Endodermal cell (in vitro differentiated cells): ENCODE measurements around the gene RIN3. TPM values are rescaled to one million over a fixed set of nuclear protein-coding genes. Genes with fewer than 3 reads are reported as not detected.

Experiments used
- DNase-seq: peaks from one replicate; pipeline ENCODE4 v3.0.0-alpha.2; 2017
- H3K27ac ChIP-seq: 2 replicates; pipeline ENCODE4 v1.5.1; 2013; ENCODE audit warnings: mild to moderate bottlenecking, low read depth, low read length, moderate library complexity
- H3K27me3 ChIP-seq: 2 replicates; pipeline ENCODE4 v1.6.1; 2013; ENCODE audit warnings: mild to moderate bottlenecking, low read length, moderate library complexity; ENCODE audit not compliant: insufficient read depth, control insufficient read depth, poor library complexity, severe bottlenecking
- H3K36me3 ChIP-seq: 2 replicates; pipeline ENCODE4 v1.7.0; 2013; ENCODE audit warnings: mild to moderate bottlenecking, low read length, moderate library complexity; ENCODE audit not compliant: control insufficient read depth, insufficient read depth
- H3K4me1 ChIP-seq: one replicate; pipeline ENCODE4 v1.7.0; 2013; ENCODE audit warnings: low read length; ENCODE audit not compliant: control insufficient read depth, insufficient read depth
- H3K4me3 ChIP-seq: 2 replicates; pipeline ENCODE4 v1.5.1; 2013; ENCODE audit warnings: mild to moderate bottlenecking, low read length, moderate library complexity
- H3K9ac ChIP-seq: 2 replicates; pipeline ENCODE4 v1.6.1; 2013; ENCODE audit warnings: mild to moderate bottlenecking, low read length, moderate library complexity; ENCODE audit not compliant: poor library complexity, severe bottlenecking; ENCODE audit errors: extremely low read depth
- H3K9me3 ChIP-seq: 2 replicates; pipeline ENCODE4 v1.6.1; 2013; ENCODE audit warnings: mild to moderate bottlenecking, low read length, moderate library complexity; ENCODE audit not compliant: control insufficient read depth
- H3K27ac Mint-ChIP-seq: 2 replicates; pipeline ENCODE4 v1.8.0; 2020; ENCODE audit warnings: mixed read lengths
- H3K27me3 Mint-ChIP-seq: 2 replicates; pipeline ENCODE4 v1.8.0; 2021; ENCODE audit warnings: mild to moderate bottlenecking, mixed read lengths; ENCODE audit not compliant: insufficient read depth
- H3K36me3 Mint-ChIP-seq: 2 replicates; pipeline ENCODE4 v1.8.0; 2020; ENCODE audit warnings: low read depth, mixed read lengths
- H3K4me1 Mint-ChIP-seq: 2 replicates; pipeline ENCODE4 v1.8.0; 2020; ENCODE audit warnings: mixed read lengths
- H3K4me3 Mint-ChIP-seq: 2 replicates; pipeline ENCODE4 v1.8.0; 2020; ENCODE audit warnings: mild to moderate bottlenecking, moderate library complexity, mixed read lengths
- H3K9me3 Mint-ChIP-seq: 2 replicates; pipeline ENCODE4 v1.8.0; 2020; ENCODE audit warnings: mild to moderate bottlenecking, mixed read lengths
- WGBS, 2 experiments: methylation state at CpG; one replicate each; pipeline versions ENCODE4 v1.1.5 to v1.1.7; 2013; ENCODE audit warnings: missing lambda C conversion rate in 2 of 2, mixed read lengths in 1 of 2; ENCODE audit not compliant: insufficient coverage in 1 of 2, insufficient read length in 1 of 2; 5-methylcytosine and 5-hydroxymethylcytosine counted together
- total RNA-seq, 2 donors: library from RNA; stranded (reverse); fragmentation: NEBNext Ultra II Directional in 1 of 2; extraction: Animal tissue kit (Norgen Biotek cat#: 25700) in 1 of 2; gene quantifications; 2 replicates in 1 of 2; 3 replicates in 1 of 2; pipeline ENCODE4 v1.2.1, GENCODE V29; 2021
- TF ChIP-seq, protein P1 (sequence below): fragments of 200-600 bp; sonication (generic); conservative IDR thresholded peaks from 2 replicates; pipeline ENCODE4 v1.5.0; 2021; ENCODE audit warnings: antibody characterized with exemption, mild to moderate bottlenecking

RIN3 gene
- total RNA-seq, 2 donors from 2014 or later = 5.2 to 6.0 TPM

DNA sequence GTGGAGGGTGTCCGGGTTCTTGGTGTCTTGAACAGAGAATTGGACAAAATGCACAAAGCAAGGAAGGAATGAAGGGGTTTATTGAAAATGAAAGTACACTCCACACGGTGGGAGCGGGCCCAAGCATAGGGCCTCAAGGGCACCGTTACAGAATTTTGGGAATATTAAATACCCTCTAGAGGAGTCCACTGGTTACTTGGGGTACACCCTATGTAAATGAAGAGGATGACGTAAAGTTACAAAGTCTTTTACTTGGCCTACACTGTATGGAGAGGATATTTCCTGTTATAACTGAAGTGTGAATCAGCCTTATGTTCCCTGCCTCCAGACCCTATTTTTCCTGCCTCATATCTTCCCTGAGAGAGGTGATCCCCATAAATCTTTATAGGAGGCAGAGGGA lies 102.6 kb downstream of the RIN3 start:
- Mint-ChIP-seq H3K27ac (no peak overlapping the region), H3K36me3 (no peaks in the 10 kb centered on the region), H3K9me3 (peaks cover under 1% of the 10 kb centered on the region), H3K4me3 (no peak overlapping the region), H3K4me1 (peaks cover 5% of the 10 kb centered on the region), H3K27me3 (no peaks in the 10 kb centered on the region)
- no peaks in the 10 kb centered on the region for H3K4me1 ChIP-seq
- H3K9ac ChIP-seq = no peak overlapping the region
- no peaks in the 10 kb centered on the region for H3K9me3 ChIP-seq
- TF ChIP-seq, protein P1, sequence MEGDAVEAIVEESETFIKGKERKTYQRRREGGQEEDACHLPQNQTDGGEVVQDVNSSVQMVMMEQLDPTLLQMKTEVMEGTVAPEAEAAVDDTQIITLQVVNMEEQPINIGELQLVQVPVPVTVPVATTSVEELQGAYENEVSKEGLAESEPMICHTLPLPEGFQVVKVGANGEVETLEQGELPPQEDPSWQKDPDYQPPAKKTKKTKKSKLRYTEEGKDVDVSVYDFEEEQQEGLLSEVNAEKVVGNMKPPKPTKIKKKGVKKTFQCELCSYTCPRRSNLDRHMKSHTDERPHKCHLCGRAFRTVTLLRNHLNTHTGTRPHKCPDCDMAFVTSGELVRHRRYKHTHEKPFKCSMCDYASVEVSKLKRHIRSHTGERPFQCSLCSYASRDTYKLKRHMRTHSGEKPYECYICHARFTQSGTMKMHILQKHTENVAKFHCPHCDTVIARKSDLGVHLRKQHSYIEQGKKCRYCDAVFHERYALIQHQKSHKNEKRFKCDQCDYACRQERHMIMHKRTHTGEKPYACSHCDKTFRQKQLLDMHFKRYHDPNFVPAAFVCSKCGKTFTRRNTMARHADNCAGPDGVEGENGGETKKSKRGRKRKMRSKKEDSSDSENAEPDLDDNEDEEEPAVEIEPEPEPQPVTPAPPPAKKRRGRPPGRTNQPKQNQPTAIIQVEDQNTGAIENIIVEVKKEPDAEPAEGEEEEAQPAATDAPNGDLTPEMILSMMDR = no peak
- H3K27me3 ChIP-seq = no peaks in the 10 kb centered on the region
- H3K4me3 ChIP-seq = no peak overlapping the region
- DNase-seq = no peak
- H3K27ac ChIP-seq = no peak overlapping the region
- WGBS, 2 experiments = 94 to 96% methylated on average over 4 to 5 of the region's 5 CpGs
- H3K36me3 ChIP-seq = no peaks in the 10 kb centered on the region

DNA sequence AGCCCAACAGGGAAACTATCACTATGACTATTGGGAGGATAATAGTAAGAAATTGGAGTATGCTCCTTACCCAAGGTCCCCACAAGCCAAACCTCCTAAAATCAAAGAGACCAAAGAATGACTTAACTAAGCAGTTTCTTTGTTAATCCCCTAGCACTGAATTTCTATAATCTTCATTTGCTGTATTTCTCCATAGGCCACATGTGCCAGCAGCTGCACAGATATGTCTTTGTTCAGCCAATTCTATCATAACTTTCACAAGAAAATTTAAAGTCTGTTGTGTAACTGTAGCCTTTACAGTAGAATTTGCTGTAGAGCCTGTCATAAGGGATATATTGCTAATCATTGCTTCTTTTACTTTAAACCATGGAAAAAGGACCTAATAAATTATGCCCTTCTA lies 104.0 kb downstream of the RIN3 start:
- Histone ChIP-seq H3K27ac (no peak overlapping the region), H3K9me3 (peaks cover 10% of the 10 kb centered on the region), H3K36me3 (no peaks in the 10 kb centered on the region), H3K27me3 (no peaks in the 10 kb centered on the region), H3K9ac (no peak overlapping the region), H3K4me1 (no peaks in the 10 kb centered on the region), H3K4me3 (no peak overlapping the region)
- H3K4me1 Mint-ChIP-seq = peaks cover 5% of the 10 kb centered on the region
- H3K36me3 Mint-ChIP-seq = no peaks in the 10 kb centered on the region
- DNase-seq = no peak
- TF ChIP-seq, protein P1 = no peak
- no peaks in the 10 kb centered on the region for H3K27me3 Mint-ChIP-seq
- H3K4me3 Mint-ChIP-seq = no peak overlapping the region
- peaks cover 9% of the 10 kb centered on the region for H3K9me3 Mint-ChIP-seq
- H3K27ac Mint-ChIP-seq = no peak overlapping the region

DNA sequence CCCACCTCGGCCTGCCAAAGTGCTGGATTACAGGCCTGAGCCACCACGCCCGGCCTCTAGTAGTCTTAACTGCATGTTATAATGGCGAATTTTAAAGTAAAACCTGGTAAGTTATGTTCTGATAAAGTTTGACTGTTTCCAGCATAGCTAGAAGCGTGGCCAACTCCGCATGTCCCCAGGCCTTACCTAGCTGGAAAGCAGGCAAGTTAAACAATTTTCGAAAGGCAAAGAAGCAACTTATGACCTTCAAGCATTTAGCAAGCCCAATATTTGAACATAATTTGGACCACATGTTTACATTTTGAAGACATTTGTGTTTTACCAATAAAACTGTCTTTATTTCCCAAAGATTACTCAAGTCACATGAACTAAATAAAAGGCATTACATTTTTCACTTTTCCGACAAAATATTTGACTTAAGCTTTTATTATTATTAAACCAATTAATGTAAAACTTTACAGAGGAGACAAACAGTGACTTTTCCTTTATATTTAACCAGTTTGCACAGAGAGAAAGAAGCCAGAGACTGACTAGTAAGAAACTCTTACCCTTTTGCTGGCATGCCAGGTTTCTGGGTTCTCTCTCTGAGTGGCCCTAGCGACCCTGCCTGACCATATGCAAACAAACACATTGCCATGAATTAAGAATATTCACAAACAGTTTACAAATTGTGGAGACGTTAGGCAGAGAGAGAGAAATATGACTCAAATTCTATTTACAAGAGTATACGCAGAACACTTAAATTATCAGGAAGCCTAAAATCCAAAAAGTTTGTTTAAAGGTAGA lies 106.3 kb downstream of the RIN3 start:
- H3K36me3 ChIP-seq = no peaks in the 10 kb centered on the region
- no peak overlapping the region for H3K9ac ChIP-seq
- H3K36me3 Mint-ChIP-seq = no peaks in the 10 kb centered on the region
- peaks cover 5% of the 10 kb centered on the region for H3K4me1 Mint-ChIP-seq
- H3K4me3 Mint-ChIP-seq = no peak overlapping the region
- H3K27me3 Mint-ChIP-seq = no peaks in the 10 kb centered on the region
- peaks cover 15% of the 10 kb centered on the region for H3K9me3 ChIP-seq
- no peak overlapping the region for H3K27ac Mint-ChIP-seq
- no peak overlapping the region for H3K27ac ChIP-seq
- H3K4me3 ChIP-seq = no peak overlapping the region
- TF ChIP-seq, protein P1 = no peak
- no peaks in the 10 kb centered on the region for H3K27me3 ChIP-seq
- WGBS, 2 experiments = 93 to 96% methylated on average over 5 to 11 of the region's 11 CpGs
- DNase-seq = no peak
- H3K4me1 ChIP-seq = no peaks in the 10 kb centered on the region
- peaks cover 18% of the 10 kb centered on the region for H3K9me3 Mint-ChIP-seq
